NT2/D1 (cell line): Measurements from ENCODE around the gene MBNL1.
"Not testable (repeated sequence)": the region's sequence is repeated elsewhere in the genome, so short reads cannot be mapped to it uniquely, and the experiment has no call there.

Source experiments
- SUZ12 ChIP-seq: IDR thresholded peaks from 2 replicates; pipeline ENCODE4 v1.6.1; 2011; ENCODE audit not compliant: insufficient read length, insufficient read depth; ENCODE audit errors: extremely low read depth
- ZNF274 ChIP-seq: IDR thresholded peaks from 2 replicates; pipeline ENCODE4 v1.6.1; 2011; ENCODE audit warnings: mild to moderate bottlenecking, low read depth, low read length

DNA sequence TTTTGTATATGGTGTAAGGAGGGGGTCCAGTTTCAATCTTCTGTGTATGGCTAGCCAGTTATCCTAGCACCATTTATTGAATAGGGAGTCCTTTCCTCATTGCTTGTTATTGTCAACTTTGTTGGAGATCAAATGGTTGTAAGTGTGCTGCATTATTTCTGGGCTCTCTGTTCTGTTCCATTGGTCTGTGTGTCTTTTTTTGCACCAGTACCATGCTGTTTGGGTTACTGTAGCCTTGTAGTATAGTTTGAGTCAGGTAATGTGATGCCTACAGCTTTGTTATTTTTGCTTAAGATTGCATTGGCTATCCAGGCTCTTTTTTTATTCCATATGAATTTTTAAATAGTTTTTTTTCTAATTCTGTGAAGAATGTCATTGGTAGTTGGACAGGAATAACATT lies 166.5 kb downstream of the MBNL1 start:
- not testable (repeated sequence) for TF ChIP-seq ZNF274, SUZ12
